Trophoblast cell (in vitro differentiated cells and primary cell): Measurements from ENCODE around the gene P2RX7.
"Not testable (repeated sequence)": the region's sequence is repeated elsewhere in the genome, so short reads cannot be mapped to it uniquely, and the experiment has no call there.

Experiments used
- DNase-seq, 2 donors: peaks; one replicate each; pipeline ENCODE4 v3.0.0-alpha.2; 2016
- H2AFZ ChIP-seq: 2 replicates; pipeline ENCODE4 v1.6.1; 2013; ENCODE audit warnings: low read length, moderate library complexity, mild to moderate bottlenecking; ENCODE audit not compliant: insufficient read depth, poor library complexity
- H2AK5ac ChIP-seq: 2 replicates; pipeline ENCODE4 v1.6.1; 2013; ENCODE audit warnings: mild to moderate bottlenecking, low read length
- H2BK120ac ChIP-seq: 2 replicates; pipeline ENCODE4 v1.6.1; 2013; ENCODE audit warnings: low read length, mild to moderate bottlenecking, moderate library complexity; ENCODE audit not compliant: insufficient read depth, poor library complexity
- H2BK12ac ChIP-seq: 2 replicates; pipeline ENCODE4 v1.6.1; 2013; ENCODE audit warnings: mild to moderate bottlenecking, low read length, moderate library complexity
- H2BK5ac ChIP-seq: 2 replicates; pipeline ENCODE4 v1.6.1; 2013; ENCODE audit warnings: low read length, low read depth, moderate library complexity, mild to moderate bottlenecking; ENCODE audit not compliant: poor library complexity
- H3K14ac ChIP-seq: 2 replicates; pipeline ENCODE4 v1.6.1; 2013; ENCODE audit warnings: mild to moderate bottlenecking, low read length
- H3K18ac ChIP-seq: 2 replicates; pipeline ENCODE4 v1.6.1; 2013; ENCODE audit warnings: mild to moderate bottlenecking, low read length
- H3K23ac ChIP-seq: 2 replicates; pipeline ENCODE4 v1.6.1; 2013; ENCODE audit warnings: low read length
- H3K27ac ChIP-seq: 2 replicates; pipeline ENCODE4 v1.5.1; 2013; ENCODE audit warnings: low read depth, mild to moderate bottlenecking, inconsistent platforms, low read length, moderate library complexity
- H3K27me3 ChIP-seq: 2 replicates; pipeline ENCODE4 v1.6.1; 2013; ENCODE audit warnings: inconsistent platforms, mild to moderate bottlenecking, low read length, moderate library complexity; ENCODE audit not compliant: insufficient read depth
- H3K36me3 ChIP-seq, 2 experiments: 1 replicate in 1 of 2; 2 replicates in 1 of 2; pipeline ENCODE4 v1.6.1; 2013; ENCODE audit warnings: low read length in 2 of 2, mild to moderate bottlenecking in 2 of 2, moderate library complexity in 1 of 2; ENCODE audit not compliant: insufficient read depth in 2 of 2, control insufficient read depth in 1 of 2
- H3K4ac ChIP-seq: 2 replicates; pipeline ENCODE4 v1.6.1; 2013; ENCODE audit warnings: low read depth, mild to moderate bottlenecking, low read length, moderate library complexity
- H3K4me1 ChIP-seq, 2 experiments: 1 replicate in 1 of 2; 2 replicates in 1 of 2; pipeline ENCODE4 v1.6.1; 2013; ENCODE audit warnings: low read length in 2 of 2, mild to moderate bottlenecking in 2 of 2, moderate library complexity in 1 of 2; ENCODE audit not compliant: insufficient read depth in 2 of 2, control insufficient read depth in 1 of 2
- H3K4me2 ChIP-seq: 2 replicates; pipeline ENCODE4 v1.6.1; 2013; ENCODE audit warnings: inconsistent platforms, mild to moderate bottlenecking, low read length, moderate library complexity
- H3K4me3 ChIP-seq: 2 replicates; pipeline ENCODE4 v1.5.1; 2013; ENCODE audit warnings: mild to moderate bottlenecking, low read depth, low read length, inconsistent platforms
- H3K79me1 ChIP-seq: one replicate; pipeline ENCODE4 v1.6.1; 2013; ENCODE audit warnings: low read length
- H3K79me2 ChIP-seq: 2 replicates; pipeline ENCODE4 v1.6.1; 2013; ENCODE audit warnings: low read length, mild to moderate bottlenecking; ENCODE audit not compliant: control insufficient read depth, insufficient read depth, poor library complexity
- H3K9ac ChIP-seq: 2 replicates; pipeline ENCODE4 v1.6.1; 2013; ENCODE audit warnings: mild to moderate bottlenecking, low read length
- H3K9me3 ChIP-seq: 2 replicates; pipeline ENCODE4 v1.6.1; 2013; ENCODE audit warnings: low read depth, mild to moderate bottlenecking, control low read depth, inconsistent platforms, low read length; ENCODE audit not compliant: insufficient read depth
- H4K12ac ChIP-seq: 2 replicates; pipeline ENCODE4 v1.6.1; 2013; ENCODE audit warnings: low read depth, mild to moderate bottlenecking, low read length, moderate library complexity
- H4K8ac ChIP-seq: 2 replicates; pipeline ENCODE4 v1.6.1; 2013; ENCODE audit warnings: low read depth, mild to moderate bottlenecking, low read length, moderate library complexity
- H4K91ac ChIP-seq: one replicate; pipeline ENCODE4 v1.6.1; 2013; ENCODE audit warnings: low read depth, mild to moderate bottlenecking, low read length, moderate library complexity
- WGBS: extraction: QIAGEN DNeasy Blood & Tissue Kit; methylation state at CpG from one replicate; pipeline ENCODE4 v1.1.7; 2013; ENCODE audit warnings: missing lambda C conversion rate; ENCODE audit not compliant: insufficient read length, insufficient coverage; ENCODE audit errors: extremely low coverage; 5-methylcytosine and 5-hydroxymethylcytosine counted together

The P2RX7 gene

DNA sequence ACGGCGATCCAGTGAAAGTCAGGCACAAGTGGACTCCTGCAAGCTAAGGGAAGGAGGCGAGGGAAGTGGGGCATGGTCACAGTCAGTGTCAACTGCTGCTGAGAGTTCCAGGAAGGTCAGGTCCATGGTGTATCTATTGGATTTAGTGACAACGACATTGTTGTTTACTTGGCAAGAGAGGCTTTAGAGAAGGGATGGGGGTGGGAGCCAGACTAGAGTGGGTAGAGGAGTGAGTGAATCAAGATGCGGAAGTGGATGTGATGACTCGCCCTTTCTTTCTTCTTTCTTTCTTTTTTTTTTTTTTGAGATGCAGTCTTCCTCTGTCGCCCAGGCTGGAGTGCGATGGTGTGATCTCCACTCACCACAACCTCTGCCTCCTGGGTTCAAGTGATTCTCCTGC, 12.5 kb downstream of the P2RX7 start:
- H3K9ac ChIP-seq, result no peak overlapping the region
- H3K27me3 ChIP-seq, result no peaks in the 10 kb centered on the region
- no peak overlapping the region for H2AFZ ChIP-seq
- no peak overlapping the region for H2BK120ac ChIP-seq
- H3K4me1 ChIP-seq, result no peaks in the 10 kb centered on the region
- no peak overlapping the region for H2BK5ac ChIP-seq
- no peaks in the 10 kb centered on the region for H3K79me1 ChIP-seq
- H3K14ac ChIP-seq, result no peak overlapping the region
- no CpG with 5 or more reads among the region's 8 CpGs for WGBS
- H3K23ac ChIP-seq, result no peak overlapping the region
- no peaks in the 10 kb centered on the region for H3K36me3 ChIP-seq
- H2AK5ac ChIP-seq, result no peak overlapping the region
- H3K9me3 ChIP-seq, result peaks cover 3% of the 10 kb centered on the region
- no peak overlapping the region for H3K27ac ChIP-seq
- no peak overlapping the region for H3K4ac ChIP-seq
- H4K12ac ChIP-seq, result no peak overlapping the region
- no peak overlapping the region for H2BK12ac ChIP-seq
- H4K91ac ChIP-seq, result no peak overlapping the region
- DNase-seq, result no peak
- no peak overlapping the region for H3K4me3 ChIP-seq
- no peaks in the 10 kb centered on the region for H3K79me2 ChIP-seq
- H3K18ac ChIP-seq, result no peak overlapping the region
- H4K8ac ChIP-seq, result no peak overlapping the region
- no peak overlapping the region for H3K4me2 ChIP-seq

DNA sequence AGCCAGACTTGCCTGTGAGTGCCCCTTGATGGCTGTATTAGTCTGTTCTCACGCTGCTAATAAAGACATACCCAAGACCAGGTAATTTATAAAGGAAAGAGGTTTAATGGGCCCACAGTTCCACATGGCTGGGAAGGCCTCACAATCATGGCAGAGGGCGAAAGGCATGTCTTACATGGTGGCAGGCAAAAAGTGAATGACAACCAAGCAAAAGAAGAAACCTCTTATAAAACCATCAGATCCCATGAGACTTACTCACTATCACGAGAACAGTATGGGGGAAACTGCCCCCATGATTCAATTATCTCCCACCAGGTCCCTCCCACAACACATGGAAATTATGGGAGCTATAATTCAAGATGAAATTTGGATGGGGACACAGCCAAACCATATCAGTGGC, 16.6 kb downstream of the P2RX7 start:
- not testable (repeated sequence) for H3K4me1 ChIP-seq, H3K27ac ChIP-seq, H3K79me1 ChIP-seq, H2BK120ac ChIP-seq, H3K9ac ChIP-seq, H3K4me3 ChIP-seq, H4K91ac ChIP-seq, H4K8ac ChIP-seq, H3K27me3 ChIP-seq, H3K23ac ChIP-seq, H3K9me3 ChIP-seq, H2AFZ ChIP-seq, H2AK5ac ChIP-seq, H3K79me2 ChIP-seq, H2BK5ac ChIP-seq, H3K4me2 ChIP-seq, H3K36me3 ChIP-seq, H4K12ac ChIP-seq, H3K4ac ChIP-seq, DNase-seq, H3K14ac ChIP-seq, H3K18ac ChIP-seq, H2BK12ac ChIP-seq
- no CpG with 5 or more reads among the region's 3 CpGs for whole genome bisulfite sequencing

DNA sequence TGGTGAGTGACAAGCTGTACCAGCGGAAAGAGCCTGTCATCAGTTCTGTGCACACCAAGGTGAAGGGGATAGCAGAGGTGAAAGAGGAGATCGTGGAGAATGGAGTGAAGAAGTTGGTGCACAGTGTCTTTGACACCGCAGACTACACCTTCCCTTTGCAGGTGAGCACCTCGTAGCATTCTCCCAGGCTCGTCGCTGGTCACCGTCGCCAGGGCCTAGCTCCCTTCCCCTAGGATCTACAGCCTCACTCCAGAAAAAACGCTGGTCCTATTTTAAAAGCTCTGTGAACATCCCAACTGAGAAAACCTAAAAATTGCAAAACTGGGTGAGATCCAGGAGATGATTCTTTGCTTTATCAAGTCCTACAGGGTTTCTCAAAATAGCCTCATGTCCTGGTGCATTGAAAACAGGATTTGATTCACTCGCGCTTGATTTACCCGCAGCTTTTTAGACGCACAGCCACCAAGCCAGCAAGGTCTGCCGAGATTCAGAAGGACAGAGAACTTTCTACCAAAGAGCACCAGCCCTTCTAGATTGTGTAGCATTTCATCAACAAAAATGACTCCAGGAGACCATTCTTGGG, 22.2 kb downstream of the P2RX7 start:
- Histone ChIP-seq H3K18ac (no peak overlapping the region), H2BK120ac (no peak overlapping the region), H3K23ac (no peak overlapping the region), H4K12ac (no peak overlapping the region), H3K36me3 (no peaks in the 10 kb centered on the region), H3K27me3 (no peaks in the 10 kb centered on the region), H3K4ac (no peak overlapping the region), H3K27ac (no peak overlapping the region), H3K9me3 (no peaks in the 10 kb centered on the region), H2BK5ac (no peak overlapping the region), H3K4me3 (no peak overlapping the region), H3K4me2 (no peak overlapping the region), H3K14ac (no peak overlapping the region), H2AK5ac (no peak overlapping the region), H3K9ac (no peak overlapping the region), H2AFZ (no peak overlapping the region), H3K4me1 (no peaks in the 10 kb centered on the region), H4K91ac (no peak overlapping the region), H2BK12ac (no peak overlapping the region), H3K79me1 (no peaks in the 10 kb centered on the region), H4K8ac (no peak overlapping the region), H3K79me2 (no peaks in the 10 kb centered on the region)
- no peak for DNase-seq
- no CpG with 5 or more reads among the region's 14 CpGs for WGBS

DNA sequence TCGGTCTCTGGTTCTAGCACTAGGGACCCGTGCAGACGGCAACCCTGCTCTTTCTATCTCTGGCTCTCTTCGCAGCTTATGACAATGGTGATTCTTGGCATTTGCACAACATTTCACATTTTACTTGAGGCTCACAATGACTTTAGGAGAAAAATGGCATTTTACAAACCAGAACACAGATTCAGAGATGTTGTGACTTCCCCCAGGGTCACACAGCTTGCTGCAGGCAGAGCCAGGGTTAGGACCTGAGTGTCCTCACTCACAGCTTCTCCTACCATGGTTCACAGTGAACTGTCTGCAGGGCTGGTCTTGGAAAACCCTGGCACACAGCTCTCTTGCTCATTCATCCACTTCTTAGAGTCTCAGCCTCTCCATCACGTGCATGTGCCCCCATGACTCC, 23.7 kb downstream of the P2RX7 start:
- Histone ChIP-seq H3K79me1 (no peaks in the 10 kb centered on the region), H4K91ac (no peak overlapping the region), H2AFZ (no peak overlapping the region), H3K4me3 (no peak overlapping the region), H2BK12ac (no peak overlapping the region), H4K12ac (no peak overlapping the region), H3K27ac (no peak overlapping the region), H2BK120ac (no peak overlapping the region), H2AK5ac (no peak overlapping the region), H3K27me3 (no peaks in the 10 kb centered on the region), H3K9ac (no peak overlapping the region), H3K4ac (no peak overlapping the region), H3K9me3 (no peaks in the 10 kb centered on the region), H2BK5ac (no peak overlapping the region), H3K79me2 (no peaks in the 10 kb centered on the region), H4K8ac (no peak overlapping the region), H3K23ac (no peak overlapping the region), H3K14ac (no peak overlapping the region), H3K4me2 (no peak overlapping the region), H3K18ac (no peak overlapping the region), H3K36me3 (no peaks in the 10 kb centered on the region), H3K4me1 (no peaks in the 10 kb centered on the region)
- no peak for DNase-seq
- no CpG with 5 or more reads among the region's 5 CpGs for WGBS
